ENCODE results near the gene E2F1.

E2F1 gene

GRCh38 chr20:33656783-33657703, 29.1 kb downstream of the E2F1 start:
- DNase-seq = no peak

DNA sequence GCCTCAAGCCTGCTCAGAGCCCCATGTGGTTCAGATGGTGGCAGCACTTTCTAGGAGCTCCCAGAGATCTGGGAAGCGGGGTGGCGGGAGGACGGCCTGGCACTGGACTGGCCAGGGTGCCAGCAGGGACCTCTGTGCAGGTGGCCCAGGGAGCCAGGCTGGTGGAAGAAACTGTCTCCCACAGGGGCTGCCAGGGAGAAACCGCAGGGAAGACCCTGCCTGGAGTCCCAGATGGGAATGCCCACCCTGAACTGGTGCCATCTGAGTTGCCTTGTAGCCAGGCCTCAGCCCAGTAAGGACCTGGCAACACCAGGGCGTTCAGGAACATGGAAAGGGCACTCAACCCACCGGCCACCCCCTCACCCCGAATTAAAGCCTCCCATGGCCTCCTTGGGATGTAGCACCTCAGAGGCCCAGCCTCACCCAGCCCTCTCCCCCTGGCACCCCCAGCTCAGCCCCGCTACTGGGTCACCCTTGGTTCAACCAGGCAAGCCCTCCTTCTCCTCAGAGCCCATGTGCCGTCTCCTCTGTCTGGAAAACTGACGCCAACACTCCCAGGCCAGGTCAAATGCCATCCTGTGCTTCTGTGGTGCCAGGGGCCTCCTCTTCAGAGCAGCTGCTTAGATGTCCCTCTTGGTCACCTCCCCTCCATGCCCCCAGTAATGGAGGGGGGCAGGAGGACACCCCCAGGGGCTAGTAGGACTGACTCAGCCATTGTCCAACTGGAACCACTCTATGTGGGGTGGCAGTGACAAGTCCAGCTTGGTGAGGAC, 30.0 kb downstream of the E2F1 start:
- DNase-seq = no peak

DNA sequence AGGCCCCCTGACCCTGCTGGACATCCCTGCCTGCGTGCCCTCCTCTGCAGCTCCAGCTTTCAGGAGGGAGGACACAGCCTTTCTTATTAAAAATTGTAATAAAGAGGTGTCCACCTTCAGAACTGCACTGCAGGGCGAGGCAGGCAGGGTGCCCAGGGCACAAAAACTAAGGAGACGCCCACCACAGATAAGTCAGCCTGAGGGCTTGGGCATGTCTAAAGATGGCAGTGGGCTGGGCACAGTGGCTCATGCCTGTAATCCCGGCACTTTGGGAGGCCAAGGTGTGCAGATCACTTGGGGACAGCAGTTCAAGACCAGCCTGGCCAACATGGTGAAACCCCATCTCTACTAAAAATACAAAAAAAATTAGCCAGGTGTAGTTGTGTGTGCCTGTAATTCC, 31.0 kb downstream of the E2F1 start:
- peak; percentile 29 for DNase-seq

DNA sequence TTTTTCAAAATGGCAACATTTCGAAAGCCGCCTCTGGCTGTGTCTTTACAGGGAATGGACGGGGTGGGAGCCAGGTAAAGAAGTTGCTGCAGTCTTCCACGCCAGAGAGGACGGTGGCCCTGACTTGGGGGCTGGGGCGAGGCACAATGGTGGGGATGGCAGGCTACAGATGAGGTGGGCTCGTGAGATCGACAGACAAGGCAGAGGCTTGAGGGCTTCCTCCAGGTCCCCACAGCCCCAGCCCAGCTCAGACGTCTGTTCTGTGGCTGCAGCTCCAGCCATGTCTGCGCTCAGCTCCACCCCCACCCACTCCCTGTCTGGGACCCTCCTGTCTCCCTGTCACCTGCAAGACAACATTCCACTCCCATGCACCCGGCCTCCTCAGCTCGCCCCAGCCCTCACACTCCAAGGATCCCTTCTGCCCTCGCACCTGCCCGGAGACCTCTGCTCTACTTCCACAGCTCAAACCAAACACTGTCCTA, 31.5 kb downstream of the E2F1 start:
- DNase-seq = no peak

- no peak for DNase-seq
Measured at GRCh38 chr20:33653900-33654596, 32.1 kb downstream of the E2F1 start.

GRCh38 chr20:33653218-33653899, 32.8 kb downstream of the E2F1 start:
- DNase-seq = peak; percentile 76

DNA sequence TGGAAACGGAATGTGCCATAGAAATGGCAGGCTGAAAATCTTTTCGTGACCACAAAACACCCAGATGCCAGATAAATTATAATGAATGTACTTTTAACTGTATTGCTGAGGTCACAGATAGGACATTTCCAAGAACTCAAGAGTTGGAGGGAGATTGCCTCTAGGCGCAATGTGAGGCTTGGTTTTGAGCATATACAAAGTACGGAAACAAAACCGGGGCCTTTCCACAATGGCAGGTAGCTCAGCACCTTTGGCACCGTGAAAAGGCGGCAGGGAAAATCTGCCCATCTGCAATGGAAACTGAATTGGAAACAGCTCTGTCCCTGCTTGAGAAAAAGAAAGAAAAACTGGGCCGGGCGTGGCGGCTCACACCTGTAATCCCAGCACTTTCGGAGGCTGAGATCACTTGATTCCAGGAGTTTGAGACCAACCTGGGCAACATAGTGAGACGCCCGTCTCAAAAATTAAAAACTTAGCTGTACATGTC, 34.6 kb downstream of the E2F1 start:
- peak; percentile 77 for DNase-seq

DNA sequence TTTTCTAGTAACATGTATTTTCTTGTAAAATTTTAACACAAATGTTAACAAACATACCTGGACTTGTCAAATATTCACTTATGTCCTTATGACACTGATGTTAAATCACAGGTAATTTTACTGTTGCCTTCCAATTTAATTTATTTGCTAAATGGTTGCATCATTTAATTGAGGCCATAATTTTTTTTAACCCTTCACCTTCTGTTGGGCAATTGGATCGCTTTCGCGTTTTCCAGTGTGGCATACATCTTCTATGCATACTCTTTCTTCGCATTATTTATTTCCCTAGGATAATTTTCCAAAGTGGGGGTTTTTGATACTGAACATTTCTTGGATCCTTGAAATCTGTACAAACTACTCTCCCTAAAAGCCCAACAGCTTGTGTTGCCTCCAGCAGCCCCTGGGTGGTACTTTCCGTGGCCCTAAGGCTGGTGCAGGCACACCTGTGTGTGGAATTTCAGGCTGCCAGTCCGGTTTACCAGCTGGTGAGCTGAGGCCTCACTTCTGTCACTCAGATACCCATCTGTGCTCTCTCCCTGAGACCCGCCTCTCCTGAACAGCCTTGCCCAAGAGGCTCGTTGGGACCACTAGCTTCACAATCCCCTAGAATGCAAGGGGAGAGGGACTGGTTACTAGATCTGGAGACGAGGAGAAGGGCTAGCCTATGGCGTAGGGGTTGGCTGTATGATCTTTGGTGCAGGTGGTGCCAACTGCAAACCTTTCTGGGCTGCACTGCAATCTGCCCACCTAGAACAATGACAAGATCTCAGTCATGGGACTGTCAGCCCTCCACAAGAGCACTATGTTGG, 35.2 kb downstream of the E2F1 start:
- DNase-seq = no peak

DNA sequence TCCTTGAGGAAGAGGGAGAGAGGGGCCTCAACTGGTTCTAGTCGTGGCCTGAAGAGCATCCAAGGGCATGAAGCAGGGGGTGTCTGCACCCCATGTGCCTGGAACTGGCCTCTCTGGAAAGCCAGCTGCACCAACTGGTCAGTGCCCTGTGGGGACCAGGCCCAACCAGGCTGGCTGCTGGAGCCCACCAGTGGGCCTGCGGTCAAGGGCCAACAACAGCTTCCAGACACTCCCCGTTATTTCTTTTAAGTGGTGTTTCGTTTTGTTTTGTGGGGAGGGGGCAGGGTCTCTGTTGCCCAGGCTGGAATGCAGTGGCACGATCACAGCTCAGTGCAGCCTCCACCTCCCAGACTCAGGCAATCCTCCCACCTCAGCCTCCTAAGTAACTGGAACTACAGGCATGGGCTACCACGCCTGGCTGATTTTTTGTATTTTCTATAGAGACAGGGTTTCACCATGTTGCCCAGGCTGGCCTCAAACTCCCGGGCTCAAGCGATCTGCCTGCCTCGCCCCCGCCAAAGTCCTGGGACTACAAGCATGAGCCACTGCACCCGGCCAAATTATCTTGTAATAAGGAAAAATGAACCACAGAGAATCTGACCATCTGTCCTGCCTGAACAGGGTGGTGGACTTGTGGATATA, 36.0 kb downstream of the E2F1 start:
- DNase-seq = no peak

GRCh38 chr20:33649201-33649681, 36.9 kb downstream of the E2F1 start:
- no peak for DNase-seq

- DNase-seq = no peak
Measured at GRCh38 chr20:33648396-33649004, 37.7 kb downstream of the E2F1 start.

DNA sequence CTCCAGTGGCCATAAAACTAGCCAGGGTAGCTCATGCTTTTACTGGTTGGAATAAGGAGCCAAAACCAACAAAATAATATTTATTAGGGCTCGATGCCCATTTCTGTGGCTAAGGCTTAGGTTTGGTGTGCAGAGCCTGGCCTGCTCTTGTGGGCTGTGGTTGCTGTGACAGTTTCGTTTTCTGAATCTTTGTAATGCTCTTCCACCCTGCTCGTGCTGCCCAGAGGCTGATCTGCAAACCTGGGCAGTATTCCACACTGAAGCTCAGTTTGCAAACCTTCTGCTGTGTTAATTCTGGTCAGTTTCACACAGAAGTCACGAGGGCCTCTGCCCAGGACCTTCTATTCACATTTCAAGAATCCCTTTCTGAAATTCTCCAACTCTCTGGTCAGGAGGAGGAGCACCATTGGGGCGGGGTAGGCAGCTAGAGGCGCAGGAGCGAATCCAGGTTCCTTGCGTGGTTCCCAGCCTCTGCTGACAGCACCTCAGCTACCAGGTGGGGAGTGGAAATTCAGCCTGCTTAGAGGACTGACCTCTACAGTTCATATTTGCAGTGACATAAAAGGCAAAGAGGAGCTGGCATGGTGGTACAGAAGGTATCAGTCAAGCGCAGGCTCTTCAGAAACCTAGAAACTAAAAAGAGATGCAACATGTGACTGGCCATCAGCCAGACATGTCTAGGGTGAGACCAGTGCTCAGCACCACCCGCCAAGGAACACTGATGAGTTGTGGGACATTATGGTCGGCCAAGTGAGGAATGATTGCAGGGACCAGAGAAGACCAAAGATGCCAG, 38.4 kb downstream of the E2F1 start:
- no peak for DNase-seq

DNA sequence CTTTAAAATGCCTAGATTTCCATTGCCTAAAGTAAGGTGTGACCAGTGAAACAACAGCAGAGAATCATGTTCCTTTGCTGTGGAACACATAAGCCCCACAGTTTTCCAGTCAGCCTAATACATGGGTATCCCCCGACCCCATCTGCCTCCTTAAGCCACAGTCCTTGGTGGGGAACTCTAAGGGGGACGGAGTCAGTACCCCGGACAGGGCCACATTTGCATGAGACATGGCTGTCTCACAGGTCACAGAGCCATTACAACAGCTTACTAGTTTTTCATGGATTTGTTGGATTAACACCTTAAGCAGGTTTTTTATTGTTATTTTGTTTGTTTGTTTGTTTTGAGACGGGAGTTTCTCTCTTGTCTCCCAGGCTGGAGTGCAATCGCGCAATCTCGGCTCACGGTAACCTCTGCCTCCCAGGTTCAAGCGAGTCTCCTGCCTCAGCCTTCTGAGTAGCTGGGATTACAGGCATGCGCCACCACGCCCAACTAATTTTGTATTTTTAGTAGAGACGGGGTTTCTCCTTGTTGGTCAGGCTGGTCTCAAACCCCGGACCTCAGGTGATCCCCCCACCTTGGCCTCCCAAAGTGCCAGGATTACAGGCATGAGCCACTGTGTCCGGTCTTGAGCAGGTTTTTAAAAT, 39.1 kb downstream of the E2F1 start:
- peak; percentile 16 for DNase-seq

- DNase-seq = no peak
Measured at GRCh38 chr20:33646191-33646590, 40.0 kb downstream of the E2F1 start.

- peak; percentile 34 for DNase-seq
Measured at GRCh38 chr20:33645396-33645795, 40.8 kb downstream of the E2F1 start.

GRCh38 chr20:33645072-33645358, 41.2 kb downstream of the E2F1 start:
- DNase-seq = peak; percentile 64

- DNase-seq = no peak
Measured at GRCh38 chr20:33644313-33645071, 41.7 kb downstream of the E2F1 start.

- no peak for DNase-seq
Measured at GRCh38 chr20:33640287-33640686, 45.9 kb downstream of the E2F1 start.

Measured in hematopoietic multipotent progenitor cell treated with erythropoietin and hydrocortisone succinate and interleukin-3 and kit ligand, for 6 days (in vitro differentiated cells).